Liver (tissue), 3 donors: ENCODE data around the gene TCF12.

Experiments
- ATF3 ChIP-seq: IDR thresholded peaks from 2 replicates; pipeline ENCODE4 v1.6.1; 2016; ENCODE audit warnings: antibody characterized with exemption
- EGR1 ChIP-seq, 2 donors: IDR thresholded peaks; 2 replicates each; pipeline ENCODE4 v1.6.1; 2016 to 2018; ENCODE audit warnings: antibody characterized with exemption in 2 of 2, low read depth in 2 of 2
- FOXA1 ChIP-seq: IDR thresholded peaks from 2 replicates; pipeline ENCODE4 v1.6.1; 2016; ENCODE audit warnings: antibody characterized with exemption
- GABPA ChIP-seq, 2 donors: IDR thresholded peaks in 1 of 2; conservative IDR thresholded peaks in 1 of 2; 2 replicates each; pipeline ENCODE4 v1.6.1; 2016; ENCODE audit warnings: antibody characterized with exemption in 2 of 2, mild to moderate bottlenecking in 1 of 2, moderate library complexity in 1 of 2
- JUND ChIP-seq, 2 donors: IDR thresholded peaks; 2 replicates each; pipeline ENCODE4 v1.6.1; 2016; ENCODE audit warnings: antibody characterized with exemption in 2 of 2
- MAX ChIP-seq: IDR thresholded peaks from 2 replicates; pipeline ENCODE4 v1.6.1; 2016; ENCODE audit warnings: antibody characterized with exemption
- NR2F2 ChIP-seq: IDR thresholded peaks from 2 replicates; pipeline ENCODE4 v1.6.1; 2016; ENCODE audit warnings: antibody characterized with exemption
- RAD21 ChIP-seq, 2 donors: IDR thresholded peaks; 2 replicates each; pipeline ENCODE4 v1.6.1; 2016; ENCODE audit warnings: antibody characterized with exemption in 2 of 2, mild to moderate bottlenecking in 2 of 2
- REST ChIP-seq: IDR thresholded peaks from 2 replicates; pipeline ENCODE4 v1.6.1; 2016; ENCODE audit warnings: antibody characterized with exemption, mild to moderate bottlenecking
- SP1 ChIP-seq: IDR thresholded peaks from 2 replicates; pipeline ENCODE4 v1.6.1; 2018; ENCODE audit warnings: antibody characterized with exemption, mild to moderate bottlenecking
- TAF1 ChIP-seq: conservative IDR thresholded peaks from 2 replicates; pipeline ENCODE4 v1.6.1; 2016; ENCODE audit warnings: antibody characterized with exemption, mild to moderate bottlenecking
- YY1 ChIP-seq: IDR thresholded peaks from 2 replicates; pipeline ENCODE4 v1.6.1; 2016; ENCODE audit warnings: antibody characterized with exemption, mild to moderate bottlenecking
- TF ChIP-seq, protein P1 (sequence below): fragments of 150-350 bp; IDR thresholded peaks from 2 replicates; pipeline ENCODE4 v1.5.1; 2017; ENCODE audit warnings: improper control_type of control experiment, low read depth, low read length; ENCODE audit not compliant: missing input control
- donor health status: healthy.
- donor health status: healthy.

DNA sequence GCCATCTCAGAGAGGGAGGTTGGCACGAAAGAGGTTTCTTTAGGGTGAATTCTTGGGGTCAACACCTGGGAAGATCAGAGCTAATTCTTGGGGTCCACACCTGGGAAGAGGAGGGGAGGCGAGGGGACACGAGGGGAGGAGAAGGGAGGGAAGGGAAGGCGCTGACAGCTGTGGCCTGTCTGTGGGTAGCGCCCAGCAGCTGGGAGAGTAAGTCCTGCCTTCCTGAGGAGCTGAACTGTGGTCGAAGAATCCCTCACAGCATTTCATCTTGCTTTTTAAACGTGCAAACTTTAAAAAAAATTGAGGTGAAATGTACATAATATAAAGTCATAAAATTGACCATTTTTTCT lies 394.7 kb downstream of the TCF12 start:
- no peak for TF ChIP-seq RAD21 (IDR thresholded peaks at IDR 0.05)
- no peak for TF ChIP-seq FOXA1
- TF ChIP-seq, protein P1, sequence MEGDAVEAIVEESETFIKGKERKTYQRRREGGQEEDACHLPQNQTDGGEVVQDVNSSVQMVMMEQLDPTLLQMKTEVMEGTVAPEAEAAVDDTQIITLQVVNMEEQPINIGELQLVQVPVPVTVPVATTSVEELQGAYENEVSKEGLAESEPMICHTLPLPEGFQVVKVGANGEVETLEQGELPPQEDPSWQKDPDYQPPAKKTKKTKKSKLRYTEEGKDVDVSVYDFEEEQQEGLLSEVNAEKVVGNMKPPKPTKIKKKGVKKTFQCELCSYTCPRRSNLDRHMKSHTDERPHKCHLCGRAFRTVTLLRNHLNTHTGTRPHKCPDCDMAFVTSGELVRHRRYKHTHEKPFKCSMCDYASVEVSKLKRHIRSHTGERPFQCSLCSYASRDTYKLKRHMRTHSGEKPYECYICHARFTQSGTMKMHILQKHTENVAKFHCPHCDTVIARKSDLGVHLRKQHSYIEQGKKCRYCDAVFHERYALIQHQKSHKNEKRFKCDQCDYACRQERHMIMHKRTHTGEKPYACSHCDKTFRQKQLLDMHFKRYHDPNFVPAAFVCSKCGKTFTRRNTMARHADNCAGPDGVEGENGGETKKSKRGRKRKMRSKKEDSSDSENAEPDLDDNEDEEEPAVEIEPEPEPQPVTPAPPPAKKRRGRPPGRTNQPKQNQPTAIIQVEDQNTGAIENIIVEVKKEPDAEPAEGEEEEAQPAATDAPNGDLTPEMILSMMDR = no peak
- no peak for TF ChIP-seq SP1
- TF ChIP-seq EGR1 (IDR thresholded peaks at IDR 0.05; ENCODE audit: low read depth in 2 of 2) = no peak
- no peak for TF ChIP-seq ATF3
- TF ChIP-seq MAX = no peak
- TF ChIP-seq REST = no peak
- TF ChIP-seq GABPA (IDR thresholded peaks at IDR 0.05 in 1 of 2, conservative IDR thresholded peaks at IDR 0.05 in 1 of 2) = no peak
- TF ChIP-seq TAF1 = no peak
- TF ChIP-seq JUND (IDR thresholded peaks at IDR 0.05) = no peak
- no peak for TF ChIP-seq YY1
- no peak for TF ChIP-seq NR2F2
